OCI-M2 (cell line): ENCODE data around the gene PLA2G2C.
"Not testable (repeated sequence)": the region's sequence is repeated elsewhere in the genome, so short reads cannot be mapped to it uniquely, and the experiment has no call there.

Experiments used
- DNase-seq: peaks from one replicate; lab custom pipeline; 2025; ENCODE audit not compliant: unreplicated experiment; lab: John Stamatoyannopoulos, UW

The PLA2G2C gene

GRCh38 chr1:20185834-20186782 lies at the start of gene PLA2G2C, which contains the start of gene UBXN10:
Gene PLA2G2C, minus strand, starts transcription at chr1:20186518. Its CDS starts 9,155 bp downstream, at chr1:20177363.
Gene UBXN10, plus strand, starts transcription at chr1:20186096. Its CDS starts 4,466 bp downstream, at chr1:20190562.
- no peak for DNase-seq

DNA sequence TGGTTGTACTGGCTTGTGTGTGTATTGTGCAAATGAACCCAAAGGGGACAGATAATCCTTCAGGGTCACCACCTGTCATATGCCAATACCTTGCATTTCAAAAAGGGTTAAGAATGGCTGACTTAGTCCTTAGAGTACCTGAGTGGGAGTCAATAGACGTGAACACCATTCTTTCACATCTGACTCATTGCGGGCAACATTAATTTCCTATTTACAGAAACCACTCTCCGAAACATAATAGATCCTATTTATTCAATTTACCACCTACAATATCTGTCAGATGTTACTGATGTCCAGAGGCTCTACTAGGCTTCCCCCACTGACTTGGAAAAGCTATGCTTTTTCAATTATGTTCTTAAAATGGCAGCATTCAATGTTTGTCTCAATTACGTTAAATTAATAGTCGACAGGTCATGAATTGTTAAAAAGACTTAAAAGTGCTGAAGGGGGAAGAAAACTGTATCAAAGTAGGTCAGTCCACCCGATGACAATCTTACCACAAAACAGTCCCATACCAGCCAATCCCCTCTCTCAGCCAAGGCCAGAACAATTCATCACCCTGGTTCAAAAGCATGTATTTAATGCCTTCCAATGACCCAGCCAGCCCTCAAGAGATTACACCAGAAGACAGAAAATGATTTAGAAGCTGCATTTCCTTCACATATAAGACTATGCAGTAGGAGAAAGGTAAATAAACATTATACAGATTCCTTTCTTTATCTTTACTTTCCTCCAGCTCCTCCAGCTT lies 48.6 kb upstream of the PLA2G2C start:
- DNase-seq, result no peak

GRCh38 chr1:20233866-20234265 lies 47.5 kb upstream of the PLA2G2C start:
- no peak for DNase-seq

DNA sequence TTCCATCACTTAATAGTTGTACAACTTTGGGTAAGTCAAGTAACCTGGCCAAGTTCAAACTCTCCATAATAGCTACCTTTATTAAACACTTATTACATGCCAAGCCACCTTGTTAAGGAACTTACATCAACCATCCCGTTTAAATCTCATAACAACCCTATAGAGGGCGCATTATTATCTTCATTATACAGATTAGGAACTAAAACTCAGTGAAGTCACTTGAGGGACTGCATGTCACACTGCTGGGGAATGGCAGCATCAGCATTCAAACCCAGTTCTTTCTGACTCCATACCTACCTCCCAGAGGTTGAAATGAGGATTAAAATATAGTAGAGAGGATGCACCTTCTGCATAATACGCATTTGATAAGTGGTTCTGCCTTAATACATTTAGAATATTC lies 47.1 kb upstream of the PLA2G2C start:
- no peak for DNase-seq

GRCh38 chr1:20232564-20232963 lies 46.2 kb upstream of the PLA2G2C start:
- DNase-seq, result not testable (repeated sequence)

- DNase-seq, result no peak
These were observed 42.9 kb upstream of the PLA2G2C start for GRCh38 chr1:20229171-20229570.

- DNase-seq, result no peak
These were observed 42.1 kb upstream of the PLA2G2C start for GRCh38 chr1:20228314-20228825.

GRCh38 chr1:20227704-20228103 lies 41.4 kb upstream of the PLA2G2C start:
- no peak for DNase-seq

- no peak for DNase-seq
These were observed 38.2 kb upstream of the PLA2G2C start for GRCh38 chr1:20224546-20224945.

DNA sequence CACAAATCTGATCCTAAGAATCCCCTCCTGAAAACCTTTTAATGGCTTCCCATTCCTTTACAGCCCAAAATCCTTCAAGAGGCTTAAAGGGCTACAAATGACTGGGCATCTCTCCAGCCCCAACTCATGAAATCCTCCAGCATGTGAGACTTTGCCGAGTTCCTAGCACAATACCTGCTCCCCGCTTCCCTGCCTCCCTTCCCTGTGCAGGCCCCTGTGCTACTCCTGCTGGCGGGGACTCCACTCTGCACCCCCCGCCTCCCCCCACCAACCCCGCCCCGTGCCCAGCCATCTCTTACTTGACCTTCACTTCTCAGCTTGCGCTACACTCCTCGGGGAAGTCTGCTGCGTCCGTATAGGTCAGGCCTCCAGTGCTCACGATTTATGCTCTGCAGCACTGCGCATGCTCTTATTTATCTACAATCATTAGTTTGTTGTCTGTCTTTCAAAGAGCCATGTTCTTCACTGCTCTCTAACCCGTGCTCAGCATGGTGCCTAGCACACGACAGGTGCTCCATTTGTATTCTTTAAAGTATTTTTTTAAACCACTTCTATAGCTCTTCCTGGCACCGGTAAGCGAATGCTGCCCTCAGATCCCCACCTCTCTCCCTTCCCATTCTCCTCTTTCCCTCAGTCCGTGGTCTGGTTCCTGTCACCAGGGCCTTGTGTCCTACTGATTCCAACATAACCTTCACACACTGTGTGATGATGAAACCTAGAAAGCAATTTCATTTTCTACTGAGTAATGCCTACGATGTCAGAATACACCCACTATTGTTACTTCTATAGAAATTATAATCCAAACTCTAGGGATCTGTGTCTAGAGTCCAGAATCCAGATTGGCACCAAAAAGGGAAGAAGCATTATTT lies 37.5 kb upstream of the PLA2G2C start:
- DNase-seq, result no peak

DNA sequence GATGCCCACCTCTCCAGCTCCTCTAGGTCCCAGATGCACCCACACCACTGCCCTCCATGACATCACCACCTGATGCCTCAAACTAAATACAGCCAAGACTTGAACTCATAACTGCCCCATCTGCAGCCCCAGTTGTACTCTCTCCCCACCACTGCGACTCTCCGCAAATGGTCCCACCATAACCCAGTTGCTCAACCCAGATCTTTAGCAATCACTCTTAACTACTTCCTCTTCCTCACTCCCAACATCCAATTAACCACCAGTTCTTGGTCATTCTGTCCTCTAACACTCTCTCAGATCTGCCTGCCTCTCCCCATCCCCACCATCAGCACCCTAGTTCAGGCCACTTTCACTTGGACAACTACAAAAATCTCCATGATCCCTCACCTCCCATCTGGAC lies 36.8 kb upstream of the PLA2G2C start:
- DNase-seq, result no peak

- no peak for DNase-seq
These were observed 33.7 kb upstream of the PLA2G2C start for GRCh38 chr1:20220036-20220435.

DNA sequence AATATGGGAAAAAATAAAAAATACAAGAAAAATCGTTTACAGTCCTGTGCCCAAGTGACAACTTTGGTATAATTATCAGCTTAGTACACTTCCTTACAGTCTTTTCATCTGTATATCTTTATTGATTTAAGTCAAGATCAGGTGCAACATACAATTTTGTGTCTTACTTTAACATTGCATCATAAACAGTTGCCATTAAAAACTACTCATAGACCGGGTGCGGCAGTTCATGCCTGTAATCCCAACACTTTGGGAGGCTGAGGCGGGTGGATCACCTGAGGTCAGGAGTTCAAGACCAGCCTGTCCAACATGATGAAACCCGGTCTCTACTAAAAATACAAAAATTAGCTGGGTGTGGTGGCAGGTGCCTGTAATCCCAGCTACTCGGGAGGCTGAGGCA lies 32.7 kb upstream of the PLA2G2C start:
- DNase-seq, result not testable (repeated sequence)

- DNase-seq, result no peak
These were observed 30.3 kb upstream of the PLA2G2C start for GRCh38 chr1:20216574-20216973.

- DNase-seq, result no peak
These were observed 29.4 kb upstream of the PLA2G2C start for GRCh38 chr1:20215716-20216115.

DNA sequence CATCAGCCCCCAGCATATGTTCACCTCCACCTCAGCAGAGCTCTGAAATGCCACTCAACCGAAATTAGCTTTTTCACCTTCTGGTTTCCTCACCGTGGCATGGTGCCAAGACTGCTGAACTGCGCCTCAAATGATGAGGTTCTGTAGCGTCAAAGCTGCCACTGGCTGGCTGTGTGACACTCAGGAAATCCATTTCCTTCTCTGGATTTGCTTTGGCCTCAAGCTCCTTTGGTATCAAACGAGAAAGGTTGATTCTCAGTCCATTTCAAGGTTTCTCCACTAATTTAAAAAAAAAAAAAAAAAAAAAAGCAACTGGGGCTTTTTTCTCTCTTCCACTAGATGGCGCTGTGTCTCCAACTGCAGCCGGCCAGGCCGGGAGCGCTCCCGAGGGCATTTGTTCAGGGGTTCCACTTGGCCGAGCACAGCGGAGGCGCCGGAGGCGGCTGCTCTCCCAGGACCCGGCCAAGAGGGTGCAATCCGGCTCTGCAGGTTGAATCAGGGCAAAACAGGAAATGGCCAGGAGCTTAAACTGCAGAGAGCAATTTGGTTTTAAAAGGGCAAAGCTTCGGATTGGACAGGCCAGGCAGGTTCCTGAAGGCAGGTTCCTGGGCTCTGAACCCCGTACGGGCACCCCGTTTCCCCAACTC lies 26.5 kb upstream of the PLA2G2C start:
- DNase-seq, result no peak

- DNase-seq, result no peak
These were observed 25.9 kb upstream of the PLA2G2C start for GRCh38 chr1:20212085-20212684.

DNA sequence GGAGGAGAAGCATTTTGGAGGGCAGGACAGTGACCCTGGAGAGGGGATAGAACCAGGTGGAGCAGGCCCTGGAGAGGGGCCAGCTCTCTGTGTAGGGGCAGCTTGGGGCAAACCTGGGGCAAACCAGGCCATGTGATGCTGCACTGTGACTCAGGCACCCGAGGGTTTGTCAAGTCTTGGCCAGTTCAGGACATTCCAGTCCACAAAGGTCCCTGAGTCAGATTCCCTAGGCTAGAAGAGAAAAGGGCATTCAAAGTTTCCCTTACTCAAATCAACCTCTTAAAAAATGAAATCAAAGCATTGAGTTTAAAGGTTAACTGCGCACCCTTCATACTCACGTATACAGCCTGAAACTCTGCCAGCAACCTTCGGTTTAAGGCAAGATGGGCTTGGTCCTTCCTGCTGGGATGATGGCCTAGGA lies 25.2 kb upstream of the PLA2G2C start:
- DNase-seq, result no peak

GRCh38 chr1:20210736-20211460 lies 24.6 kb upstream of the PLA2G2C start:
- no peak for DNase-seq
